Sigmoid colon (tissue), 7 donors: ENCODE results near the gene SLC18B1. TPM values are rescaled to one million over a fixed set of nuclear protein-coding genes. Genes with fewer than 3 reads are reported as not detected.

Source experiments
- DNase-seq: peaks from one replicate; pipeline ENCODE4 v3.0.0-alpha.2; 2019
- H3K27ac ChIP-seq, 4 donors: fragments of 200-600 bp; sonication (generic); one replicate each; pipeline ENCODE4 v1.5.1; 2016 to 2019; ENCODE audit warnings: mild to moderate bottlenecking in 1 of 4
- H3K27me3 ChIP-seq, 3 donors: fragments of 200-600 bp; sonication (generic); one replicate each; pipeline ENCODE4 v1.5.1; 2019; ENCODE audit warnings: mild to moderate bottlenecking in 1 of 3
- H3K36me3 ChIP-seq, 4 donors: fragments of 200-600 bp; sonication (generic); one replicate each; pipeline ENCODE4 v1.5.1; 2016 to 2019
- H3K4me1 ChIP-seq, 4 donors: fragments of 200-600 bp; sonication (generic); one replicate each; pipeline ENCODE4 v1.5.1; 2017 to 2019
- H3K4me3 ChIP-seq, 4 donors: fragments of 200-600 bp; sonication (generic); one replicate each; pipeline ENCODE4 v1.5.1; 2017 to 2019; ENCODE audit warnings: mild to moderate bottlenecking in 2 of 4, moderate library complexity in 1 of 4
- H3K9me3 ChIP-seq, 4 donors: fragments of 200-600 bp in 3 of 4; sonication (generic) in 3 of 4; one replicate each; pipeline versions ENCODE4 v1.5.1 to v1.6.1; 2013 to 2019
- EP300 ChIP-seq, 4 donors: sonication (generic); formaldehyde crosslinking; IDR thresholded peaks; one replicate each; pipeline ENCODE4 v1.6.1; 2017; ENCODE audit warnings: antibody characterized with exemption in 4 of 4
- POLR2A ChIP-seq, 2 donors: fragments of 450-650 bp; IDR thresholded peaks; one replicate each; pipeline ENCODE4 v1.6.1; 2016; ENCODE audit warnings: antibody characterized with exemption in 2 of 2, mild to moderate bottlenecking in 2 of 2, moderate library complexity in 2 of 2
- POLR2AphosphoS5 ChIP-seq, 4 donors: sonication (generic); formaldehyde crosslinking; IDR thresholded peaks; one replicate each; pipeline ENCODE4 v1.6.1; 2017; ENCODE audit warnings: antibody characterized with exemption in 4 of 4
- WGBS, 2 donors: extraction: QIAGEN DNeasy Blood & Tissue Kit; methylation state at CpG; one replicate each; pipeline ENCODE4 v1.1.7; 2013; 5-methylcytosine and 5-hydroxymethylcytosine counted together
- intact Hi-C: fragments of 100-400 bp; cut with DNase I; formaldehyde crosslinking; loops from one replicate; pipeline ENCODE4 v1.15.1; 2023
- polyA plus RNA-seq, 3 donors: library from polyadenylated mRNA; stranded (reverse); fragments of 200-250 nt; gene quantifications; one replicate each; pipeline ENCODE4 v1.2.3, GENCODE V29; 2013
- total RNA-seq, 4 donors: library from RNA; depleted of rRNA; stranded (reverse); fragments of >200 nt; gene quantifications; one replicate each; pipeline ENCODE4 v1.1.0, GENCODE V29; 2016
- TF ChIP-seq, protein P1 (sequence below), 4 experiments: fragments of 450-650 bp in 3 of 4; fragments of 200-600 bp in 1 of 4; IDR thresholded peaks; one replicate each; pipeline ENCODE4 v1.5.1; 2016 to 2019; ENCODE audit warnings: antibody characterized with exemption in 4 of 4, mild to moderate bottlenecking in 3 of 4, moderate library complexity in 2 of 4
- donor health status: healthy with polysubstance abuse.
- donor health status: Bipolar disorder and iron deficiency.
- donor health status: healthy.

The SLC18B1 gene
- 1 to 10 TPM; 5.6 to 9.1 (median 7.9) TPM for total RNA-seq
- 1 to 10 TPM; 3.0 to 8.7 (median 4.4) TPM for polyA plus RNA-seq

- no peaks in the 10 kb centered on the region for H3K27me3 ChIP-seq
- intact Hi-C loops = loop anchor here (2.0 to 10.0 kb wide), 2 partner anchors 15 to 263 kb away; partner anchors contain the start of gene TAAR9
- WGBS, 2 donors = 0 to 1% methylated on average over 41 of the region's 41 CpGs
- peak; percentile 79 for DNase-seq
- TF ChIP-seq POLR2A (IDR thresholded peaks at IDR 0.05) (no peak), POLR2AphosphoS5 (IDR thresholded peaks at IDR 0.05) (peak in 2 of 4 donors; percentile 11 to 22), EP300 (IDR thresholded peaks at IDR 0.05) (no peak)
- H3K4me3 ChIP-seq = peak within 1 kb of the TSS; percentile 65 to 81 (median 77)
- H3K36me3 ChIP-seq = no peaks in the 10 kb centered on the region
- no peaks in the 10 kb centered on the region for H3K9me3 ChIP-seq
- peak within 1 kb of the TSS in 1 of 4 donors; percentile 79 for H3K27ac ChIP-seq
- H3K4me1 ChIP-seq = peaks cover 0 to 10% (median 8%) of the 10 kb centered on the region in 4 donors
Observed at GRCh38 chr6:132797951-132798868, at the start of gene SLC18B1. TSS of gene SLC18B1 (minus strand) at chr6:132798637. CDS start at chr6:132798456, 181 bp downstream.

- Histone ChIP-seq H3K4me3 (no peak overlapping the region), H3K36me3 (no peaks in the 10 kb centered on the region), H3K27me3 (no peaks in the 10 kb centered on the region), H3K27ac (no peak overlapping the region), H3K9me3 (no peaks in the 10 kb centered on the region), H3K4me1 (no peaks in the 10 kb centered on the region)
- TF ChIP-seq, protein P1, sequence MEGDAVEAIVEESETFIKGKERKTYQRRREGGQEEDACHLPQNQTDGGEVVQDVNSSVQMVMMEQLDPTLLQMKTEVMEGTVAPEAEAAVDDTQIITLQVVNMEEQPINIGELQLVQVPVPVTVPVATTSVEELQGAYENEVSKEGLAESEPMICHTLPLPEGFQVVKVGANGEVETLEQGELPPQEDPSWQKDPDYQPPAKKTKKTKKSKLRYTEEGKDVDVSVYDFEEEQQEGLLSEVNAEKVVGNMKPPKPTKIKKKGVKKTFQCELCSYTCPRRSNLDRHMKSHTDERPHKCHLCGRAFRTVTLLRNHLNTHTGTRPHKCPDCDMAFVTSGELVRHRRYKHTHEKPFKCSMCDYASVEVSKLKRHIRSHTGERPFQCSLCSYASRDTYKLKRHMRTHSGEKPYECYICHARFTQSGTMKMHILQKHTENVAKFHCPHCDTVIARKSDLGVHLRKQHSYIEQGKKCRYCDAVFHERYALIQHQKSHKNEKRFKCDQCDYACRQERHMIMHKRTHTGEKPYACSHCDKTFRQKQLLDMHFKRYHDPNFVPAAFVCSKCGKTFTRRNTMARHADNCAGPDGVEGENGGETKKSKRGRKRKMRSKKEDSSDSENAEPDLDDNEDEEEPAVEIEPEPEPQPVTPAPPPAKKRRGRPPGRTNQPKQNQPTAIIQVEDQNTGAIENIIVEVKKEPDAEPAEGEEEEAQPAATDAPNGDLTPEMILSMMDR (IDR thresholded peaks at IDR 0.05) = no peak
- no peak for TF ChIP-seq POLR2AphosphoS5 (IDR thresholded peaks at IDR 0.05)
- no peak for TF ChIP-seq EP300 (IDR thresholded peaks at IDR 0.05)
- TF ChIP-seq POLR2A (IDR thresholded peaks at IDR 0.05) = no peak
- intact Hi-C loops = no loop called here
- no peak for DNase-seq
- WGBS, 2 donors = 86 to 87% methylated on average over 8 of the region's 8 CpGs
Observed at GRCh38 chr6:132843316-132844035, 45.0 kb upstream of the SLC18B1 start.

DNA sequence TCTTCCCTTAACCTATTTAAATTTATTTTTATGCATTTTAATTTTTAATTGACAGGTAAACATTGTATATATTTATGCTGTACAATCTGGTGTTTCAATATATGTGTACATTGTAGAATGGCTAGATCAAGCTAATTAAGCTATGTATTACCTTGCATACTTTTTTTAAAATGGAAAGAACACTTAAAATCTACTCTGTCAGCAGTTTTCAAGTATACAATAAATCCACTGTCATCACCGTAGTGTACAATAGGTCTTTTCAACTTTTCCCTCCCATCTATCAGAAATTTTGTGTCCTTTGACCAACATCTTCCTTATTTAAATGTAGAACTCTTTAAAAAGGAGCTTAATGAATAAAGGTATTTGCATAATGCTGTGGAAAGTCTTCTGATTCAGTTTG lies 43.5 kb upstream of the SLC18B1 start:
- Histone ChIP-seq H3K4me1 (no peaks in the 10 kb centered on the region), H3K36me3 (no peaks in the 10 kb centered on the region), H3K27ac (no peak overlapping the region), H3K9me3 (no peaks in the 10 kb centered on the region), H3K27me3 (no peaks in the 10 kb centered on the region), H3K4me3 (no peak overlapping the region)
- intact Hi-C loops = no loop called here
- DNase-seq = no peak
- TF ChIP-seq POLR2AphosphoS5 (IDR thresholded peaks at IDR 0.05) = no peak
- TF ChIP-seq, protein P1 (IDR thresholded peaks at IDR 0.05) = no peak
- TF ChIP-seq POLR2A (IDR thresholded peaks at IDR 0.05) = no peak
- TF ChIP-seq EP300 (IDR thresholded peaks at IDR 0.05) = no peak
- WGBS, 2 donors = 29 to 72% methylated on average over 1 of the region's 1 CpG

DNA sequence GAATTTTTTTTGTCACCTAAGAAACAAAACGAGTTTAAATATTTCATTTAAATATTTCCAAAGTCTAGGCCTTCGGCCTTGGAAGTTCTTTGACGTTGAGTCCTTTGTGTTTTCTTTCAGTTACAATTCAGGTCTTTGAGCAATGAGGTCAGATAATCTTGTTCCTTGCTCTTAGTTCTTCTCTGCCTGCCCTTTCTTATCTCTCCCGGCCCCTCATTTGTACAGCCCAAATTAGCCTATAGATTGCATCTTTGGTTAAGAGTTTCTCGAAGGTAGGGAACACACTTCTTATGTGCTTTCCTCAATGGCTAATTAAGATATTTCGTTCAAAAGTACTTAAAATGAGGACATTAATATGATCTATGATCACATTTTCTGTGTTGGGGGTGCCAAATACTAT lies 34.5 kb upstream of the SLC18B1 start:
- intact Hi-C loops = no loop called here

More for the DNA sequence above, 34.5 kb upstream of the SLC18B1 start:
- no peak for TF ChIP-seq POLR2AphosphoS5 (IDR thresholded peaks at IDR 0.05)
- TF ChIP-seq EP300 (IDR thresholded peaks at IDR 0.05) = no peak
- TF ChIP-seq POLR2A (IDR thresholded peaks at IDR 0.05) = no peak
- TF ChIP-seq, protein P1 (IDR thresholded peaks at IDR 0.05) = no peak
- Histone ChIP-seq H3K4me3 (no peak overlapping the region), H3K9me3 (no peaks in the 10 kb centered on the region), H3K27ac (no peak overlapping the region), H3K36me3 (no peaks in the 10 kb centered on the region), H3K27me3 (no peaks in the 10 kb centered on the region), H3K4me1 (no peaks in the 10 kb centered on the region)
- 88 to 89% methylated on average over 6 of the region's 6 CpGs for WGBS, 2 donors
- DNase-seq = no peak
